Activated gamma-delta T cell treated with anti-CD3 and anti-CD28 coated beads, Interleukin-2, amount 50 U/mL, for 16 hours (primary cell): ENCODE data around the gene HOXA13.

Experiments
- DNase-seq: peaks from one replicate; pipeline ENCODE4 v3.0.0-alpha.2; 2020; ENCODE audit warnings: low read depth

HOXA13 gene

DNA sequence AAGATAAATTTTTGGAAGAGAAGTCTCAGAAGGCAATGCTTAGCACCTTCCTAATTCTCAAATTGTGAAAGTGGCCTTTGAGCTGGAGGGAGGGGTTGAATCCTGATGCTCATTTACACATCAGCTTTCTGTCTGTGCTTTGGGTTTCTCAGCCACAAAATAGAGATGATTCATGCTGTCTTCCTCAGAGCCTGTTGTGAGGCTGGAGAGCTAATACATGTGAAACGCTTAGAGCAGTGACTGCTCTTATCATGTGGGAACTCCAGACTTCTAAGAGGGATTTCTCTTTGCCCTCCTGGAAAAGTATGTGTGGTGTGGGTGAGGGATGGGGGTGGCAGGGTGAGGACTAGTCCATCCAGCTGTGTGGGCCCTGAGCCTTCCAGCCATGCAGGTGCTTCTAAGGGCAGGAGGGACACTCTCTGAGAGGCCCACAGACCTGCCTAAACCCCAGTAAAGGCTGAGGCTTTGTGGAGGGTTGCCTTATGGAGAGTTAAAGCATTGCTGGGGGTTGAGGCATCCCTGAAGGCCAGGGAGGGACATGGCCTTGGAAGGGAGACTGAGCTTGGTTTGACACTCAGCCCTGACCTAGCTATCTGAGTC lies 37.9 kb upstream of the HOXA13 start:
- DNase-seq = no peak

DNA sequence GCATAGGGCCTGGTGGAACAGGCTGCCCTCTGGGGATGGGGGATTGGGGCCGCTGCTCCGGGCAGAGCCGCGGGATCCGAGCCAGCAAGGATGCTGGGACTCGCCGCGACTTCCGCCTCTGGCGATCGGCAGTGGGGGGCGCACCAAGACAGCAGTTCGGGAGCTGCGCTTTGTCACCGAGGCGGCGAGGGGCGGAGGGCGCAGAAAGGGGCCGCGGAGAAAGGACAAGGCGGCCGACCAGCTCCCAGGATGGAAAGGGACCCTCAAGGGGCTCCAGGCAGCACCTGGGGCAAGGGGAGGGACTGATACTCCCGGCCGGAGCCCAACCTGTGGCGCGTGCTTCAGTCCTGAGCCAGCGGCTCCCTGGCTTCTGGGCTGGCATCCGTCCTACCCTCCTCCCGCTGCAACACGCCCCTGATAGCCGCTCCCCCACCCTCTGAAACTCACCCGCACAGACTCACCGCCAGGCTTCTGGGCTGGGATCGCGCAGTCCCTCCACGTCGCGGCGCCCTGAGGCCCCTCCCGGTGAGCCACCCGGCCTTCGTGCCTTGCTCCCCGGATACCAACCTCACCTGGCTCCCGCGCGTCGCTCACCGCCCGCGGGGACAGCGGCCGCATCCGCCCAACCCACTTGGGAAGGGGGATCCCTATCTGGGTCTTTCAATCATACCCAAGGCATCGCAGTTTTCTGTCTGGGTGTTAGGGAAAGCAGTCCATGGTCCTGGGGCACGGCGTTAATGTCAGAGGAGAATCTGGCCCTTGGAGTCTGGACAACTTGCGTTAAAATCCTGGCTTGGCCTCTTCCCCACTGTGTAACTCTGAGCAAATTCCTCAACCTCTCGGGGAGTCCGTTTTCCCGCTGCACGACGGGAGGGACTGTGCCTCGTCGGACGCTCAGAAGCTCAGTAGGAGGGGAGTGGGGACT lies 35.8 kb upstream of the HOXA13 start:
- no peak for DNase-seq

DNA sequence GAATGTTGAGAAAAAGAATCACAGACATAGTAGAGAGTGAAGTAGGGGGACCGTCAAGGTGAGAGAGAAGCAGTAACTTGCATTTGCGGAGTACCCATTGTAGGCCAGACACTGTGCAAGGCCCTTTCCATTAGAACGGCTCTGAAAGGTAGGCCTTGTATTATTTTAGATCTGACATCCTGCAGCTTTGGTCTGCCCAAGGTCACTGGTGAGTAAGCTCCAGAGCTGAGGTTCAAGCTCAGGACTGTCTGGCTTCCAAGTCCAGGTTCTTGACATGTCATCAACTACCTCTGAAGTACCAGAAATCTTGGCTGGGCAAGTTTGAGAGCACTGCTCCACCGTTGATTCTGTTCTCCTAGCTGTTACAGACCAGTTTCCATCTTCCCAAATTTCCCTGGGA lies 29.6 kb upstream of the HOXA13 start:
- no peak for DNase-seq

DNA sequence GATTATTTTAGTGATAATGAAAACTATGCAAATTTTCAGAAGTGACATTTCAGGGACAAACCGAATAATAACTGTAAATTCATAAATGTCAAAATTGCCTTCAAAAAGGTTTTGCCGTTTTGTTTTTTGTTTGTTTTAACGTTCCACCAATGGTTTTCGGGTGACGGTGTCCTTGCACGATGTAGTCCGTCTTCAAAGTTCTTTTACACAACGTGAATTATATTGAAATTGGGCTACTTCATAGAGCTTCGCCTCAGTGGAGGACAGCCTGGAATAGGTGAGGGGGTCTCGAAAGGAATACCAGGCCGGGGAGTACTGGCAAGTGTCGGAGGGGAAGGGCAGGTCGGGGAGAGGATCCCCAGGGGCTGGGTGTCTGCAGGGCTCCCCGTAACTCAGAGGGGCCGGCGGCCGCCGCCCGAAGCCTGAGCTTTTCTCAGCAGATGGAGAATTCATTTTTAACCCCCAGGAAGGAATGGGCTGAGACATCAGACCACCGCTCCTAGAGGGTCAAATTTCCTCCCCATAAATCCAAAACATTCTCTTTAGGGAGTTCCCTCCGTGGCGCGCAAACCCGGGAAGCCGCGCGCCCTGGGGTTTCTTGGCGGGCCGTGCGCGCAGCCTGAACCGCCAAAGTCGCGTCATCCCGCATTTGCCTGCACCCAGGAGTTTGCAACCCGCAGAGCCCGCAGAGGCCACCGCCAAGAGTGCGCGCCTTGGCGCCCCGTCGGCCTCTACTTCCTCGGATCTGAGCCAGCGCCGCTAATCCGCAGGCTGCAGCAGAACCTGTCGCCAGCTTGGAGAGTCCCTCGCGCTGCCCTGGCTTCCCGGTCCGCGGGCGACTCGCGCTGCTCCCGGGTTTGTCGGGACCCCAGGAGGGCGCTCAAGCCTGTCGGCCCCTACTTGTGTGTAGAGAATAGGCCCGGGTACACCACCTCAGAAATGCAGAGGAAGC lies 25.4 kb upstream of the HOXA13 start:
- no peak for DNase-seq

DNA sequence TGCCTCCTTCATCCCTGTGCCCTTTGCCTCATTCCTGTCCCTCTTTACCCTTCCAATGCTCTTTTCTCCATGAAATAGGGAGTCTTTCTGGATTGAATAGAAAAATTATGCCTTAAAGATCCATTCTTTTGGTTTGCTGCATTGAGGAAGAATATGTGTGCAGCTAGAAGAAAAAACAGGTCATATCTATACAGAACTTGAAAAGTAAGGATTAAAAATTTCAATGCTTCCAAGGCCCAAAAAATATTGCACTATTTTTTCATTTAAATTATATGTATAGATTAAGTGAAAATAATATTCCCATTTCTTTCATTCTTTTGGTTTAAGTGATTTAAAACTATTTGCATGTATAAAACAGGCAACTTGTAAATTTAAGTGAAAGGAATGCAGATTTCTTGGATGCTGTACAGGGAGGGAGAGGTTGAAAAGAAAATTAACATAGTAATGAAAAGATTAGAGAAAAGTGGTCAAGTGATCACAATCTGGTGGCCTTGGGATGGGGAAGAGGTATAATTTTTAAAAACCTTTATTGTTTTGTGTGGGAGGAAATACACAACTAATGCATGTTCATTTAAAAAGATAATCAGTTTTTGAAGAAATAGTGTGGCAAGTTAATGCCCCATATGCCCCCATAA lies 24.2 kb upstream of the HOXA13 start:
- no peak for DNase-seq

DNA sequence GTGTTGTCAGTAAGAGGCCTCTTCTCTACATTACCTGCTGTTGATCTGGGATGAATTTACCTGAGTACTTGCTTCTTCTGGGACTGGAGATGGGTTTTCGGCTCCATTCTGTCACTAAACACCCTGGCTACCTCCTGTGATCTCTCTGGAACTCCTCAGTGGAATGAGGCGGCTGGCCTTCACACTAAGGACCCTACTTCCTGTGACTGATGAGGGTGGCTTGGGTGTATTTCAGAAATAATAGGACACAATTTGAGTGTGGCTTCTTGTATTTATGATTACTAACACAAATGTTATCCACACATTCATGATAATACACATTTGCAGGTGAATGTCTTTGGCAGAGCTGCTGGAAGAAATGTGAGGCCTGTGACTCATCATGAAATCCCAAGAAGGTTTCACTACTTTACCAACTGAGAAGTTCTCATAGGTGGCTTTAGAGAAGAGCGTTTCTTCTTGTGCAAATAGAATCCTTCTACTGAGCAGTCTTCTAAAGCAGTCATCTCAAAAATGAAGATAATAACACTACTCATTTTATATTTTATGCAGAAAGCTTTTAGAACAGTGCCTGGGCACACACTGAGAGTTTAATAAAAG lies 21.4 kb upstream of the HOXA13 start:
- DNase-seq = no peak

DNA sequence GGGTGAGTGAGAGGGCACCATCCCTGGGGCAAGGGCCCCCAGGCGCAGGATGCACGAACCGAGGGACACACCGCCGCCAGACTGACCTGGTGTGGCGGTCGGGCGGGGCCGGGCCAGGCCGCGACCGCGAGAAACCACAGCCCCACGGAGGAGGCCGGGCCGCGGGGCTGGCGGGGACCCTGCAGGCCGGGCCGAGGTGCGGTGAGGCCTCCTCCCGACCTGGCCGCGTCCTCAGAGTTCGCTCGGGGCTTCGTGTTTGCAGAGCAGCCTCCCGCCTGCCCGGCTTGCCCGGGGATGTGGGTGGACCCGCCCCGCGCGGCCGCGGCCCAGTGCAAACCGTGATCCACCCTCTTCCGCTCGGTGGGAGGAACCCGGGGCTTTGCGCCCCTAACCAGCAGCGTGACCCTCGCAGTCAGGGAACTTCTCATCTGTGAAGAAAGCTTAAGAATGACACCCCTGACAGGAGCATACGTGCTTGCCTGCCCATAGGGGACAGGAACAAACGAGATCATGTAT lies 20.6 kb upstream of the HOXA13 start:
- DNase-seq = no peak

DNA sequence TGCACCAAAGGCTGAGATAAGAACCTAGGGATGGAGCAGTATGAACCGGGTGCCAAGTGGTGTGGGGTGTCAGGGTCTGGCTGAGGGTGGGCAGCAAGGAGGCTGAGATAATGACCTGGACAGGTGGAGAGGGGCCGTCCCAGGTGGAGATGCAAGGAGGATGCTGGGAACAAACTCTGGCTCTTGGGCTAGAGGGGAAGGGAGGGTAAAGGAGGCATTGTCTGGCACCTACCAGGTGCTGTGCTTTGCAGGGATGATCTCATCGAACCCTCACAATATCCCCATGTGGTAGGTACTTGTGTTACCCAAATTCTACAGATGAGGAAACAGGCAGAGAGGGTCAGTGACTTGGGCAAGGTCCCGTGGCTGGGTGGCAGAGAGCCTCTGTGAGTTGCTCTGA lies 19.9 kb upstream of the HOXA13 start:
- no peak for DNase-seq

DNA sequence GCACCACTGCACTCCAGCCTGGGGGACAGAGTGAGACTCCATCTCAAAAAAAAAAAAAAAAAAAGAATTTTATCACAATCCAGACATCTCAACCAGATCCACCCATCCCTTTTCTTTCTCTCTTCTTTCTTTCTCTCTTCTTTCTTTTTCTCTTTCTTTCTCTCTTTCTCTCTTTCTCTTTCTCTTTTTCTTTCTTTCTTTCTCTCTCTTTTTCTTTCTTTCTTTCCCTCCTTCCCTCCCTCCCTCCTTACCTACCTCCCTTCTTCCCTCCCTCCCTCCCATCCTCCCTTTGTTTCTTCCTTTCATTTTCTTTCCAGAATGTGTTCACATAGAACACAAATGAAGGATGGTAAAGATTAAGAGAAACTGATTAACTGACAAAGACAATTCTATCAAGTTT lies 18.1 kb upstream of the HOXA13 start:
- no peak for DNase-seq

DNA sequence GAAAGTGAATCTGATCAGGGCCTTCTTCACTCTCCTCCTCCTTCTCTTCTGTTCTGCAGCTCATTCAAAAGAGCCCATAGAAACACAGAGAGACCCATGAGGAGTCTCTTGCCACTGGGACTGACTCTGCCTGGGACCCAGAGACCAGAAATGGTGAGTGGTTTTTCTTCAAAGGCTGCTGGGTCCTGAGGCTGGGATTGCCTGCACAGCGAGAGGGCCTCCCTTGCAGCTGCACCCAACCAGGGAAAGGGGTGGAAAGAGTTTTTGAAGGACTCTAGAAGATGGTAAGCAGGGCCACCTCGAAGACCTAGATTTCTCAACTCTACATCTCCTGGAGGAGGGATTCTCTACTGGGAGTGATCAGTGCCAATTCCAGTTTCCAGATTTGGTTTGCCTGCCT lies 15.5 kb upstream of the HOXA13 start:
- no peak for DNase-seq

DNA sequence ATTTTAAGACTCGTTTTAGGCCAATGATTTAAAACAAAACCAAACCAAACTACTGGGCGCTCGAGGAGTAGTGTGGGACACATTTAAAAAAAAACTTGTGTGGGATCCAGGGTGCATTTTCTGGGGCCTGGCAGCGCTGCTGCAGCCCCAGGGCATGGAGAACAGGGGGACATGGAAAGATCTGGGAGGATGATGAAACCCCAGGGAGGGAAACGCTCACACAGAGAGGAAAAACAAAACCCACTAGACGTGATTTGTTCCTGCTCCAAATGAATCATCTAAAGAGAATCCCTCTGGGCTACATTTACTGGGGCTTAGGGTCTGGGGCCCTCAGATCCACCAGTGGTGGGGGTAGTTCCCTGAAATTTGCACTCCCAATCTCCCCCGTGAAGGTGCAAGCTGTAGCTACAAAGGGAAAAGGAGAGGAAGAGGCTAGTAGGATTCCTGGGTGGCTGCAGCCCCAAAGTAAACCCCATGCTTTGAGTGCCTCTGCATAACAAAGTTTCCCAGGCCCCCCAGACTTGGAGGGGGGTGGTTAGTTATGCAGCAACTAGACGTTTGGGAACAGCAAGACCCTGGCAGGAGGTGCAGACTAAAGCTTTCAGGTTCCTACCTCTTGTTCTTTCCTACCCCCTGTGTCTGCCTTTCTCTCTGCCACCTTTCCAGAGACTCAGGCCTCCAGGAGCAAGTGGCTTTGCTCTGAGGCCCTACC lies 14.5 kb upstream of the HOXA13 start:
- no peak for DNase-seq

DNA sequence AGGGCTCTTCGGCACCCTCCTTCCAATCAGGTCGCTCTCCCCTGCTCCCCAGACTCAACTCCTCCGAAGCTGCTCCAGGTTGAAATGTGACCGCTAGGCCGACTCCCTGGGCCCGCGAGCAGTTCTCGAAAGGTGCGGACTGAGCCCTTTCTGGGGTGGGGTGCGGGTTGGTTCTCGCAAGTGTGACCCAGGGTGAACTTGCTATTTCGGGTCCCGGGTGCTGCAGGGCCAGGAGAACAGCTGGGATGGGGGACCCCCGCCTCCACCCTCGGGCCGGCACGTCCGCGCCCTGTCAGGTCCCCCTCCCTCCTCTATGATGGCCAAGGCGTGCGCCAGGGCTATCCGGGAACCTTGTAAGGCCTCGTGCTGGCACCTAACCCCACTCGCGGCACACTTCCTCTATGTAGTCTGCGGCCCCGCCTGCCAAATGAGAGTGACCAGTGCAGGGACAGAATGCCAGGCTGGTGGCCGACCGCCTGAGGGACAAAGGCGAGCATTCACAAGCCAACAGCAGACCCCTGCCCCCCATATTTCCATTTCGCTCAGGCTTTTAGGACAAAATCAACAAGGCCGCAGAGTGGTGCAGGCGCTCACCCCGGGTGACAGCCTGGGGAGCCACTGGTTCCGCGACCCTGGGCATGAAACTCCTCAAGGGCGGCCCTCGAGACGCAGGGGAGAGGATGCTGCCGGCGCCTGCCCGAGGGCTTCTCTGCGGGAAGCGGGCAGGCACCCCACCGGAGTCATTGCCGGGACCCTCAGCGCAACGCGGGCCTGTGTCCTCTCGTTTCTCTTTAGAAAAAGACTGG lies 13.7 kb upstream of the HOXA13 start:
- DNase-seq = no peak

DNA sequence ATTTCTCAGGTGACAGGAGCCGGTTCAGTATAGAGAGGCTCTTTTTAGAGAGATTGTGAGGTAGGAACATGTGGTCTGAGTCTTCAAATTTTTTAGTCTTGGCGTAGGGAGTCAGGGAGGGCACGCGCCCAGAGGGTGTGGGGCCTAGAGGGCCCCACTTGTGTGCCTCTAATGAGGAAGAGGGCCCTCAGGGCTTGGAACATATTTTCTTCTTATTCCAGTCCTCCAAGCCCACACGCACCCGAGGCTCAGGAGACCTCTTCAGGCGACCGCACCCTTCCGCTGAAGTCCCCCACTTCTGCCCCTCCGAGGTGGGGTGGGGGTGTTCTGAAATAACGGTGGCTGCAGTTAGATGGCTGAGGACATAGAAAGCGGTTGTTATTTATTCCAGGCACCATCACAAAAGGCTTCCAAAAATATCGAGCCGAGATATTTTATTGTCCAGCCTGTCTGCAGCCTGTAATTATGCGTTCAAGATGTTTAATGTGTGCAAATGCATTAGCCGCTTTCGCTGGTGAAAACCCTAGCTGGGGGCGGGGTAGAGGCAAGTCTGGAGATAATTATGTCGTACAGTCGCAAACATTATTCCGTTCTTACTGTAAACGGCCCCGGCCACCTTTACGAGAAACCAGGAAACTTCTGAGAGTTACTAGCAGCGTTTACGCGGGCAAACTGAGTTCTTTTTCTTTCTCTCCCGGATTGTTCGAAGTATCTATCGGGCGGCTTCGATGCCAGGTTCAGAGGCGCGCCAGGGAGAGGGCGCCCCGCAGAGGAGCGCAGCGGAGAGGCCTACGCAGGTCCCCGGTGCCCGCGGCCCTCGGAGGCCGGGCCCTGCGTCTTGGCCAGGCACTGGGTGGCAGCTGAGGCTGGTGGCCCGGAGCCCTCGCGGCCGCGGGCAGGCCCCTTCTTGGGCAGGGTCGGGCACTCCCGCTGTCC lies 12.9 kb upstream of the HOXA13 start:
- DNase-seq = no peak

DNA sequence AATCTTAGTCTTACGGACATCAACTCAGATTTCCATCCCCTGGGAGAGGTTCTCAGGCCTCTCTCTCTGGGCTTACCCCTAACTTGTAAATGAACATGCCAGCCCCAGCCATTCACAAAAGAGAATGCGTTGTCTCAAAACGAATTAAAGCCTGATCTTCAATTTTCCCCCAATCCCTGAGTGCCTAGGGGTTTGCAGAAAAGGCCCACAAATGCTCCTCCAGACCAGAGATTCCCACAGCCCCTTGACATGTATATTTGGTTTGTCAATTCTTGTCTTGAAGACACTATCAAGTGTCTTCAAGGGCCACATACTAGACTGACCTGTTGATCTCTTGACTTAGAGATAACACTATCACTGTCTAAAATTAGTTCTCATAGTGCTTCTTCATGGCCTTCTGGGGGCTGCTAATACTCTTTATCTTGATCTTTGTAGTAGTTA lies 11.9 kb upstream of the HOXA13 start:
- DNase-seq = no peak

DNA sequence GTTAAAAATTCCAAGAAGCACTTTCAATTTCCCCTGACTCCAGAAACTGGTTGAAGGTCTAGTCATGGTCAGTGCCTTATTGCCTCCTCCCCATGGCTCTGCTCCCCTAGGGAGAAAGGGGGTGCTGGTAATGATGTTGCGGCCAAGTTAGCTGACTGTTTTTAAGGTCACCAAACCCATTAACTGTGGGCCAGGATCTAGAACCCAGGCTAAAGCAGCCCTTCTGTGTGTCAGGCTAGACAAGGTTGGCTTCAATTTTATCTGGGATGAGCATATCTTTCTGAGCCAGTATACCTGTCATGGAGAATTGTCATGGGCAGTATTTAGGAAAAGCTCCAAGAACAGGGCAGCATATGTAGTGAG lies 11.2 kb upstream of the HOXA13 start:
- no peak for DNase-seq

DNA sequence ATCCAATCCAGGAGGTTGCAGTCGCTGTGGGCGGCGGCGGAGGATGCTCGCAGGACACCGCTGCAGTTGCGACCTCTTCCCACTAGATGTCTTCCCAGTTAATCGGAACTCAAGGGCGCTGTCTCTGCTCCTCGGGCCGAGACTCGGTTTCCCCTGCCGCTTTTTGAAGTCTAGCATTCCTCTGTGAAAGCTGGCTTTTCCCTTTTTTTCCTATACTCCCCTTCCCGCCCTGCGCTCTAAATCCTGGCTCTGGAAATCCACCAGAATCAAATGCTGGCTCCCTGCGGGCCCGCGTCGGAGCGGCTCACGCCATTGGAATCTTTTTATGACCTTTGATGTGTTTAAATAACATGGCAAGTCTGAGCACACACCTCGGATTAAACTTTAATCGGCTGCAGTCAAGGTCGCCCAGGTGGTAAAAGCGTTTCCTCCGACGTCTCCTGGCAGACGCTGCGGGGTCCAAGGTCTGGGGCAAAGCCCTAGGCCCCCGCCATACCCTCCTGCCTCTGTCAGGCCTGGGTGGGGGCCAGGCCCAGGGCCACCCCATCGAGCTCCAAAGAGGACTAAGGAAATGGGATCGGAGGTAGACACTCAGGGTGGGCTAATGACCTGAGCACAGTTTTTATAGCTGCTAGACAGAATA lies 10.7 kb upstream of the HOXA13 start:
- DNase-seq = no peak

DNA sequence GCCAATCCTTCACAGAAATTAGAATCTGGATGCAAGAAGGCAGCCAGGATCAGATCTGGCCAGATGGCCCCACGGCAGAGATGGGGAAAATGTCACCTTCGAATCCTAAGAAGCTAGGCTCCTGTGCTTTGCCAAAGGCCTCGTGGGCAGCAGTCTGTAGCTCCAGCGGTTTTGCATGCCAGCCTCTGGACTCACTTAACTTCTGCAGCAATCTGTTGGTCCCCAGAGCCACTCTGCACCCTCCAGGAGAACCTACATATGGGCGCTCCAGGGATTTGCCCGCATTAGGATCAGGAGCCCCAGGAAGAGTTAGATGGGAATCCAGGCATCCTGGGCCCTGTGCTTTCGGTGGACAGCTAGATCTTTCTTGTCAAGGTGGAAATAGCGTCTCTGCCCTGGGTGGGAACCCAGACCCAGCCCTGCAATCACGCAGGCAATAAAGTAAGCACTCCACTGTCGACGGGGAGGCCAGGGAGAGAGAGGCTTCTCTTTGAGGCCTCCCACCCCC lies 10.1 kb upstream of the HOXA13 start:
- DNase-seq = no peak

DNA sequence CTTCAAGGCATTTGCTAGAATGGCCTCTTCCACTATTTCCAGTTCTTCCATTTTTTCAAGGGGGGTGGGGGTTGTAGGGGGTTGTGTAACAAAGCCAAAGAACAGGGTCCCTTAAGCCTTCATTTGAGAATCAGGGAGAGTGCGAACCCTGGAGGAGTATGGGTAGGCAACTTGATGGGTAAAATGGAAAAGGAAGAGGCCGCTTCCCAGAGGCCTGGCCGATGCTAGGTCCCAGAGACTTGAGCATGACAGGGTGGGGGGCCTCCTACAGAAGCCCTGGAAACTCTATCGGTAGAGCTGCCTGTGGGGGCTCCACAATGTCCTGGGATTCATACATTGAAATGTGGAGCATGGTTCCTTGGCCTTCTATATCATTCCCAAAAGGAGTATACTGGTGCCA lies 9.1 kb upstream of the HOXA13 start:
- no peak for DNase-seq
